WTC11 (cell line): ENCODE measurements around the gene PPM1M.

Experiments
- CREB1 ChIP-seq: sonication (generic); formaldehyde crosslinking; IDR thresholded peaks from 2 replicates; pipeline ENCODE4 v1.8.0; 2023; ENCODE audit warnings: mild to moderate bottlenecking, missing genetic modification reagents
- CTCF ChIP-seq: fragments of 200-600 bp; IDR thresholded peaks from 2 replicates; pipeline ENCODE4 v1.8.0; 2022; ENCODE audit warnings: antibody characterized with exemption
- ELF4 ChIP-seq: sonication (generic); formaldehyde crosslinking; IDR thresholded peaks from 2 replicates; pipeline ENCODE4 v1.8.1; 2022; ENCODE audit warnings: low read depth, mild to moderate bottlenecking, moderate library complexity, missing genetic modification reagents
- JUN ChIP-seq: sonication (generic); formaldehyde crosslinking; IDR thresholded peaks from 2 replicates; pipeline ENCODE4 v1.8.0; 2023; ENCODE audit warnings: mild to moderate bottlenecking, missing genetic modification reagents
- MAX ChIP-seq: sonication (generic); formaldehyde crosslinking; IDR thresholded peaks from 2 replicates; pipeline ENCODE4 v1.8.0; 2022; ENCODE audit warnings: mild to moderate bottlenecking, missing genetic modification reagents
- NFYB ChIP-seq: sonication (generic); formaldehyde crosslinking; conservative IDR thresholded peaks from 2 replicates; pipeline ENCODE4 v1.8.0; 2022; ENCODE audit warnings: low read depth, missing genetic modification reagents
- NR1H2 ChIP-seq: sonication (generic); formaldehyde crosslinking; IDR thresholded peaks from 2 replicates; pipeline ENCODE4 v1.9.0; 2021; ENCODE audit warnings: mild to moderate bottlenecking, moderate library complexity, missing genetic modification reagents
- ZBTB43 ChIP-seq: sonication (generic); formaldehyde crosslinking; IDR thresholded peaks from 2 replicates; pipeline ENCODE4 v1.8.1; 2023; ENCODE audit warnings: mild to moderate bottlenecking, missing genetic modification reagents
- ZNF396 ChIP-seq: fragments of 250-450 bp; sonication (Bioruptor Pico); IDR thresholded peaks from 2 replicates; pipeline ENCODE4 v1.8.0; 2021; ENCODE audit warnings: mild to moderate bottlenecking, moderate library complexity, borderline replicate concordance
- TF ChIP-seq, protein P1 (sequence below): fragments of 250-450 bp; sonication (Bioruptor Pico); IDR thresholded peaks from 2 replicates; pipeline ENCODE4 v1.9.0; 2021; ENCODE audit warnings: mild to moderate bottlenecking, borderline replicate concordance
- TF ChIP-seq, protein P2 (sequence below): sonication (generic); formaldehyde crosslinking; IDR thresholded peaks from 2 replicates; pipeline ENCODE4 v1.8.1; 2023; ENCODE audit warnings: mild to moderate bottlenecking, missing genetic modification reagents, moderate library complexity

GRCh38 chr3:52223449-52224408 is 21.8 kb upstream of the PPM1M start:
- TF ChIP-seq, protein P1, sequence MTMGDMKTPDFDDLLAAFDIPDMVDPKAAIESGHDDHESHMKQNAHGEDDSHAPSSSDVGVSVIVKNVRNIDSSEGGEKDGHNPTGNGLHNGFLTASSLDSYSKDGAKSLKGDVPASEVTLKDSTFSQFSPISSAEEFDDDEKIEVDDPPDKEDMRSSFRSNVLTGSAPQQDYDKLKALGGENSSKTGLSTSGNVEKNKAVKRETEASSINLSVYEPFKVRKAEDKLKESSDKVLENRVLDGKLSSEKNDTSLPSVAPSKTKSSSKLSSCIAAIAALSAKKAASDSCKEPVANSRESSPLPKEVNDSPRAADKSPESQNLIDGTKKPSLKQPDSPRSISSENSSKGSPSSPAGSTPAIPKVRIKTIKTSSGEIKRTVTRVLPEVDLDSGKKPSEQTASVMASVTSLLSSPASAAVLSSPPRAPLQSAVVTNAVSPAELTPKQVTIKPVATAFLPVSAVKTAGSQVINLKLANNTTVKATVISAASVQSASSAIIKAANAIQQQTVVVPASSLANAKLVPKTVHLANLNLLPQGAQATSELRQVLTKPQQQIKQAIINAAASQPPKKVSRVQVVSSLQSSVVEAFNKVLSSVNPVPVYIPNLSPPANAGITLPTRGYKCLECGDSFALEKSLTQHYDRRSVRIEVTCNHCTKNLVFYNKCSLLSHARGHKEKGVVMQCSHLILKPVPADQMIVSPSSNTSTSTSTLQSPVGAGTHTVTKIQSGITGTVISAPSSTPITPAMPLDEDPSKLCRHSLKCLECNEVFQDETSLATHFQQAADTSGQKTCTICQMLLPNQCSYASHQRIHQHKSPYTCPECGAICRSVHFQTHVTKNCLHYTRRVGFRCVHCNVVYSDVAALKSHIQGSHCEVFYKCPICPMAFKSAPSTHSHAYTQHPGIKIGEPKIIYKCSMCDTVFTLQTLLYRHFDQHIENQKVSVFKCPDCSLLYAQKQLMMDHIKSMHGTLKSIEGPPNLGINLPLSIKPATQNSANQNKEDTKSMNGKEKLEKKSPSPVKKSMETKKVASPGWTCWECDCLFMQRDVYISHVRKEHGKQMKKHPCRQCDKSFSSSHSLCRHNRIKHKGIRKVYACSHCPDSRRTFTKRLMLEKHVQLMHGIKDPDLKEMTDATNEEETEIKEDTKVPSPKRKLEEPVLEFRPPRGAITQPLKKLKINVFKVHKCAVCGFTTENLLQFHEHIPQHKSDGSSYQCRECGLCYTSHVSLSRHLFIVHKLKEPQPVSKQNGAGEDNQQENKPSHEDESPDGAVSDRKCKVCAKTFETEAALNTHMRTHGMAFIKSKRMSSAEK (CRISPR knock-in tag), result no peak
- TF ChIP-seq CREB1 (CRISPR knock-in tag) (no peak), NFYB (CRISPR knock-in tag) (no peak), CTCF (no peak), MAX (no peak), NR1H2 (CRISPR knock-in tag) (no peak), ZNF396 (CRISPR knock-in tag) (no peak), ELF4 (CRISPR knock-in tag) (no peak), ZBTB43 (CRISPR knock-in tag) (no peak), JUN (no peak)
- TF ChIP-seq, protein P2, sequence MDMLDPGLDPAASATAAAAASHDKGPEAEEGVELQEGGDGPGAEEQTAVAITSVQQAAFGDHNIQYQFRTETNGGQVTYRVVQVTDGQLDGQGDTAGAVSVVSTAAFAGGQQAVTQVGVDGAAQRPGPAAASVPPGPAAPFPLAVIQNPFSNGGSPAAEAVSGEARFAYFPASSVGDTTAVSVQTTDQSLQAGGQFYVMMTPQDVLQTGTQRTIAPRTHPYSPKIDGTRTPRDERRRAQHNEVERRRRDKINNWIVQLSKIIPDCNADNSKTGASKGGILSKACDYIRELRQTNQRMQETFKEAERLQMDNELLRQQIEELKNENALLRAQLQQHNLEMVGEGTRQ (CRISPR knock-in tag), result no peak
